ENCODE measurements around the gene HOXA3.

The HOXA3 gene

GRCh38 chr7:27153526-27153925 is 1.1 kb upstream of the HOXA3 start:
- TF ChIP-seq BACH2 (CRISPR knock-in tag; IDR thresholded peaks at IDR 0.05; ENCODE audit: borderline replicate concordance) (no peak), PPARA (CRISPR knock-in tag; IDR thresholded peaks at IDR 0.05; ENCODE audit: borderline replicate concordance) (no peak), ZC3H10 (CRISPR knock-in tag; IDR thresholded peaks at IDR 0.05) (no peak)
- ATAC-seq = no peak

GRCh38 chr7:27152816-27153442 is 546 bp upstream of the HOXA3 start:
- TF ChIP-seq ESRRG (CRISPR knock-in tag; IDR thresholded peaks at IDR 0.05) = no peak
- no peak for TF ChIP-seq ZC3H10 (CRISPR knock-in tag; IDR thresholded peaks at IDR 0.05)
- TF ChIP-seq ZNF565 (CRISPR knock-in tag; conservative IDR thresholded peaks at IDR 0.05; ENCODE audit: low read depth) = no peak
- no peak for TF ChIP-seq POU6F1 (CRISPR knock-in tag; IDR thresholded peaks at IDR 0.05; ENCODE audit: borderline replicate concordance, low read depth)
- TF ChIP-seq TSHZ2 (CRISPR knock-in tag; IDR thresholded peaks at IDR 0.05) = no peak
- no peak for TF ChIP-seq SNAI2 (CRISPR knock-in tag; IDR thresholded peaks at IDR 0.05)
- no peak for TF ChIP-seq ISL1 (CRISPR knock-in tag; IDR thresholded peaks at IDR 0.05)
- no peak for TF ChIP-seq ZFP3 (CRISPR knock-in tag; IDR thresholded peaks at IDR 0.05)
- no peak for TF ChIP-seq TOX (CRISPR knock-in tag; IDR thresholded peaks at IDR 0.05; ENCODE audit: borderline replicate concordance)
- no peak for TF ChIP-seq TCF4 (CRISPR knock-in tag; IDR thresholded peaks at IDR 0.05; ENCODE audit: borderline replicate concordance)
- TF ChIP-seq BACH2 (CRISPR knock-in tag; IDR thresholded peaks at IDR 0.05; ENCODE audit: borderline replicate concordance) = no peak
- no peak for ATAC-seq

- no peak for TF ChIP-seq PATZ1 (CRISPR knock-in tag; IDR thresholded peaks at IDR 0.05; ENCODE audit: borderline replicate concordance)
- TF ChIP-seq ZC3H10 (CRISPR knock-in tag; IDR thresholded peaks at IDR 0.05) = no peak
- no peak for TF ChIP-seq ZNF70 (CRISPR knock-in tag; IDR thresholded peaks at IDR 0.05)
- TF ChIP-seq ZNF8 (CRISPR knock-in tag; IDR thresholded peaks at IDR 0.05) = no peak
- no peak for TF ChIP-seq GLIS3 (CRISPR knock-in tag; IDR thresholded peaks at IDR 0.05)
- TF ChIP-seq ZFP30 (CRISPR knock-in tag; IDR thresholded peaks at IDR 0.05) = no peak
- TF ChIP-seq ARNTL (CRISPR knock-in tag; IDR thresholded peaks at IDR 0.05; ENCODE audit: borderline replicate concordance, low read depth) = no peak
- TF ChIP-seq TCF4 (CRISPR knock-in tag; IDR thresholded peaks at IDR 0.05; ENCODE audit: borderline replicate concordance) = no peak
- TF ChIP-seq PPARA (CRISPR knock-in tag; IDR thresholded peaks at IDR 0.05; ENCODE audit: borderline replicate concordance) = no peak
- TF ChIP-seq RARB (CRISPR knock-in tag; IDR thresholded peaks at IDR 0.05) = no peak
- no peak for TF ChIP-seq POU6F1 (CRISPR knock-in tag; IDR thresholded peaks at IDR 0.05; ENCODE audit: borderline replicate concordance, low read depth)
- TF ChIP-seq ZNF565 (CRISPR knock-in tag; conservative IDR thresholded peaks at IDR 0.05; ENCODE audit: low read depth) = no peak
- no peak for ATAC-seq
These were observed 947 bp downstream of the HOXA3 start for GRCh38 chr7:27151341-27151930.
